ENCODE measurements around the gene HIVEP1.
A peak's percentile ranks its signal among the peaks of the same experiment; 100 is the strongest.

Gene HIVEP1

GRCh38 chr6:12012038-12012557 is at the start of gene HIVEP1:
TSS of gene HIVEP1 (plus strand) at chr6:12012312. CDS start at chr6:12015629, 3,317 bp downstream.
- peak in 1 of 2 experiments; percentile 26 for DNase-seq

- DNase-seq, result no peak
Measured at GRCh38 chr6:11963756-11964500, 48.2 kb upstream of the HIVEP1 start.

GRCh38 chr6:11964729-11965335 is 47.3 kb upstream of the HIVEP1 start:
- DNase-seq, result no peak

GRCh38 chr6:11965499-11965898 is 46.6 kb upstream of the HIVEP1 start:
- no peak for DNase-seq

- no peak for DNase-seq
Measured at GRCh38 chr6:11968241-11968806, 43.8 kb upstream of the HIVEP1 start.

GRCh38 chr6:11969092-11969491 is 43.0 kb upstream of the HIVEP1 start:
- DNase-seq, result no peak

GRCh38 chr6:11970114-11970513 is 42.0 kb upstream of the HIVEP1 start:
- DNase-seq, result no peak

- DNase-seq, result no peak
Measured at GRCh38 chr6:11971154-11971553, 41.0 kb upstream of the HIVEP1 start.

GRCh38 chr6:11972270-11972669 is 39.8 kb upstream of the HIVEP1 start:
- DNase-seq, result no peak

- no peak for DNase-seq
Measured at GRCh38 chr6:11972806-11973205, 39.3 kb upstream of the HIVEP1 start.

- no peak for DNase-seq
Measured at GRCh38 chr6:11973238-11973637, 38.9 kb upstream of the HIVEP1 start.

- DNase-seq, result no peak
Measured at GRCh38 chr6:11974089-11974488, 38.0 kb upstream of the HIVEP1 start.

- DNase-seq, result no peak
Measured at GRCh38 chr6:11975353-11975977, 36.6 kb upstream of the HIVEP1 start.

- no peak for DNase-seq
Measured at GRCh38 chr6:11976489-11976888, 35.6 kb upstream of the HIVEP1 start.

GRCh38 chr6:11977193-11977592 is 34.9 kb upstream of the HIVEP1 start:
- DNase-seq, result no peak

GRCh38 chr6:11977738-11978137 is 34.4 kb upstream of the HIVEP1 start:
- no peak for DNase-seq

GRCh38 chr6:11978169-11978987 is 33.7 kb upstream of the HIVEP1 start:
- DNase-seq, result no peak

GRCh38 chr6:11979866-11980265 is 32.2 kb upstream of the HIVEP1 start:
- DNase-seq, result no peak

- no peak for DNase-seq
Measured at GRCh38 chr6:11983306-11983705, 28.8 kb upstream of the HIVEP1 start.

- DNase-seq, result no peak
Measured at GRCh38 chr6:11987386-11987785, 24.7 kb upstream of the HIVEP1 start.

GRCh38 chr6:11989386-11989785 is 22.7 kb upstream of the HIVEP1 start:
- DNase-seq, result no peak

GRCh38 chr6:11992086-11992485 is 20.0 kb upstream of the HIVEP1 start:
- no peak for DNase-seq

Measured in SHP77 (cell line).